Activated T-cell treated with anti-CD3 and anti-CD28 coated beads for 24 hours (primary cell): Measurements from ENCODE around the gene SLC26A9.
"Not testable (repeated sequence)": the region's sequence is repeated elsewhere in the genome, so short reads cannot be mapped to it uniquely, and the experiment has no call there.

Source experiments
- DNase-seq: peaks from one replicate; pipeline ENCODE4 v3.0.0-alpha.2; 2020; ENCODE audit warnings: low read depth

SLC26A9 gene

DNA sequence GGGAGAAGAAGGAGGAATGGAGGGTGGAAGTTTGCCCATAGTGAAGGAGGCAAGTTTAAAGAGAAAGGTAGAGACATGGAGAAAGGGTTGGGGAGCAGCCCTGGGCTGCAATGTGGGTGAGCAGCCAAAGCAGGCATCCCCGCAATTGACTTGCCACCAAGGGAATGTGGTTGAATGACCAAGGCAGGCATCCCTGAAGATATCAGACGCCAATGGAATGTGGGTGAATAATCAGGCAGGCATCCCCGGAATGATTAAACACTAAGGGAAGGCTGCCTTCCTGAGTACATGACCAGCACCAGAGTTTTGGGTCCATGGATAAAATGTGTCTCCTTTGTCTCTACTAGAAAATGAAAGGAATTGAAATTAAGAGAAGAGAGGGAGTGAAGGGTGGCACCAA is 53.5 kb downstream of the SLC26A9 start:
- not testable (repeated sequence) for DNase-seq

DNA sequence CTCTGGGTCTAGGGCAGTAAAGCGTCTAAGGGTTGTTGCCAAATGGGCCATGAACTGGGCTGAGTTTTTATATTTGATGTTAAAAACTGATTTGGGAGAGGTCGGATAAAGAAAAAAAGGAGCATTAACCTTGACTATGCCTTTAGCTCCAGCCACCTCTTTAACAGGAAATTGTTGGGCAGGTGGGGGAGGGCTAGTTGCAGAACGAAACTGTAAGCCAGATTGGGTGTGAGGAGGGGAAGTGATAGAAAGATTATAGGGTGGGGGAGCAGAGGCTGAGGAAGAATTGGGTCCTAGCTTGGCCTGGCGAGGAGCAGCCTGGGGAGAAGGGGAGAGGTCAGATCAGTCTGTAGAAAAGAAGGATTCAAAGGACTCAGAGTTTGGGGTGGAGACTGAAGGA is 54.2 kb downstream of the SLC26A9 start:
- not testable (repeated sequence) for DNase-seq

DNA sequence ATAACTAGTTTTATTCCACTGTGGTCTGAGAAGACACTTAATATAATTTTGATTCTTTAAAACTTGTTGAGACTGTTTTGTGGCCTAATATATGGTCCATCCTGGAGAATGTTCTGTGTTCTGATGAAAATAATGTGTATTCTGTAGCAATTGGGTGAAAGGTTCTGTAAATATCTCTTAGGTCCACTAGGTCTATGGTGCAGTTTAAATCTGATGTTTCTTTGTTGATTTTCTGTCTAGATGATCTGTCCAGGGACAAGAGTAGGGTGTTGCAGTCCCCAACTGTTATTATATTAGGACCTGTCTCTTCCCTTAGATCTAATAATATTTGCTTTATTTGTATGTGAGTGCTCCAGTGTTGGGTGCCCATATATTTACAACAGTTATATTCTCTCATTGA is 59.5 kb downstream of the SLC26A9 start:
- DNase-seq: no peak

- DNase-seq: no peak
Measured at GRCh38 chr1:205880923-205881322, 62.3 kb downstream of the SLC26A9 start.

GRCh38 chr1:205879974-205880373 is 63.3 kb downstream of the SLC26A9 start:
- DNase-seq: no peak

DNA sequence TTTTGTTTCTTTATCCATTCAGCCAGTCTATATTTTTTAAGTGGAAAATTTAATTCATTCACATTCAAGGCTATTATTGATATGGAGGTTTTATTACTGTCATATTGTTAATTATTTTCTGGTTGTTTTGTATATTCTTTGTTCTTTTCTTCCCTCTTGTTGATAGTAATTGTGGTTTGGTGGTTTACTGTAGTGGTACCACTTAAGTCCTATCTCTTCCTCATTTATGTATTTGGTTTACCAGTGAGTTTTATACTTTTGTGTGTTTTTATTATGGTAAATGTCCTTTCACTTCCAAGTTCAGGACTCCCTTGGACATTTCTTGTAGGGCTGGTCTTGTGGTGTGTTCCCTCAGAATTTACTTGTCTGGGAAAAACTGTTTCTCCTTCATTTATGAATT is 65.2 kb downstream of the SLC26A9 start:
- no peak for DNase-seq

DNA sequence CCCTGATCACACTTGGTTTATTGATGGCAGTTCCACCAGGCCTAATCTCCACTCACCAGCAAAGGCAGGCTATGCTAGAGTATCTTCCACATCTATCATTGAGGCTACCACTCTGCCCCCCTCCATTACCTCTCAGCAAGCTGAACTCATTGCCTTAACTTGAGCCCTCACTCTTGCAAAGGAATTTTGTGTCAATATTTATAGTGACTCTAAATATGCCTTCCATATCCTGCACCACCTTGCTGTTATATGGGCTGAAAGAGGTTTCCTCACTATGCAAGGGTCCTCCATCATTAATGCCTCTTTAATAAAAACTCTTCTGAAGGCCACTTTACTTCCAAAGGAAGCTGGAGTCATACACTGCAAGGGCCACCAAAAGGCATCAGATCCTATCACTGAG is 70.1 kb downstream of the SLC26A9 start:
- DNase-seq: not testable (repeated sequence)

GRCh38 chr1:205870236-205870635 is 73.0 kb downstream of the SLC26A9 start:
- DNase-seq: no peak
